ENCODE results near the gene KRTAP10-2.
"Not testable (repeated sequence)": the region's sequence is repeated elsewhere in the genome, so short reads cannot be mapped to it uniquely, and the experiment has no call there.

The KRTAP10-2 gene

GRCh38 chr21:44551340-44551961, at the start of gene KRTAP10-2:
TSS of gene KRTAP10-2 (minus strand) at chr21:44551505. CDS start at chr21:44551458, 47 bp downstream.
- no peak for DNase-seq (ENCODE audit: low spot score)

GRCh38 chr21:44601091-44601490, 49.8 kb upstream of the KRTAP10-2 start:
- not testable (repeated sequence) for DNase-seq (ENCODE audit: low spot score)

GRCh38 chr21:44600118-44600978, 49.0 kb upstream of the KRTAP10-2 start, which contains the start of gene KRTAP10-7:
TSS of gene KRTAP10-7 (plus strand) at chr21:44600597. CDS start at chr21:44600622, 25 bp downstream.
- DNase-seq (ENCODE audit: low spot score) = not testable (repeated sequence)

GRCh38 chr21:44599264-44600029, 48.1 kb upstream of the KRTAP10-2 start:
- no peak for DNase-seq (ENCODE audit: low spot score)

- DNase-seq (ENCODE audit: low spot score) = no peak
Observed at GRCh38 chr21:44598061-44598460, 46.8 kb upstream of the KRTAP10-2 start.

- DNase-seq (ENCODE audit: low spot score) = no peak
Observed at GRCh38 chr21:44596068-44596725, 44.9 kb upstream of the KRTAP10-2 start.

GRCh38 chr21:44595524-44595923, 44.2 kb upstream of the KRTAP10-2 start:
- DNase-seq (ENCODE audit: low spot score) = no peak

- DNase-seq (ENCODE audit: low spot score) = no peak
Observed at GRCh38 chr21:44594406-44594916, 43.2 kb upstream of the KRTAP10-2 start.

GRCh38 chr21:44593598-44594405, 42.5 kb upstream of the KRTAP10-2 start:
- no peak for DNase-seq (ENCODE audit: low spot score)

- no peak for DNase-seq (ENCODE audit: low spot score)
Observed at GRCh38 chr21:44592446-44593311, 41.4 kb upstream of the KRTAP10-2 start, which contains the start of gene KRTAP10-6. TSS of gene KRTAP10-6 (minus strand) at chr21:44592505. CDS start at chr21:44592484, 21 bp downstream.

- not testable (repeated sequence) for DNase-seq (ENCODE audit: low spot score)
Observed at GRCh38 chr21:44591801-44592130, 40.5 kb upstream of the KRTAP10-2 start.

- not testable (repeated sequence) for DNase-seq (ENCODE audit: low spot score)
Observed at GRCh38 chr21:44590897-44591800, 39.8 kb upstream of the KRTAP10-2 start.

GRCh38 chr21:44590311-44590721, 39.0 kb upstream of the KRTAP10-2 start:
- DNase-seq (ENCODE audit: low spot score) = no peak

GRCh38 chr21:44589586-44590305, 38.4 kb upstream of the KRTAP10-2 start:
- DNase-seq (ENCODE audit: low spot score) = no peak

- no peak for DNase-seq (ENCODE audit: low spot score)
Observed at GRCh38 chr21:44589094-44589493, 37.8 kb upstream of the KRTAP10-2 start.

GRCh38 chr21:44585892-44586291, 34.6 kb upstream of the KRTAP10-2 start:
- DNase-seq (ENCODE audit: low spot score) = no peak

GRCh38 chr21:44583800-44584147, 32.5 kb upstream of the KRTAP10-2 start:
- DNase-seq (ENCODE audit: low spot score) = no peak
